ENCODE data around the gene STOM. TPM values are rescaled to one million over a fixed set of nuclear protein-coding genes. Genes with fewer than 3 reads are reported as not detected.

The STOM gene
- total RNA-seq, 1 experiment from 2014 or later: 22.4 TPM

DNA sequence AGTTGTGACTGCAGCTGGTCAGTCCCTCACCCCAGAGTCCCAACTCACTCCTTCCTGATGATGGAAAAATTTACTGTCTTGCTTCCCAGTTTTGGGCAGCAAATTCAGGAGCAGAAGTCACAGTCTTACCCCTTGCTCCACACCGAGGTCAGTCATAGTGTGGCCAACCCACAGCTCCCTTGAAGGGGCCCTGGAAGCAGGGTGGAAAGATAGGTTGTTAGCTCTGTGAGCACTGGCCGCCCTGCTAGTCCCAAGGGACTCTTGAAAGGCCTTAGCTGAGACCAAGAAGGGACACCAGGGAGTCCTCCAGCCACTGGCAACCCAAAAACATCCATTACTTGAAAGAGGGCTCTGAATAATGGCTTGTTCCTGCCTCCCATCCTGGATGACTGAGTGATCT is 62.1 kb downstream of the STOM start:
- no TSS peak for BruUV-seq (replicated peaks)
- ChIA-PET RAD21 (ENCODE audit: low non-redundant PET in 1 of 2, low total read pairs in 2 of 2, uncharacterized antibody in 2 of 2, unreplicated experiment in 2 of 2) (no interaction called here), CTCF (no interaction called here), POLR2A (no interaction called here)
- no peak for TF ChIP-seq EGR1 (IDR thresholded peaks at IDR 0.05; ENCODE audit: low read depth)
- TF ChIP-seq, protein P1, sequence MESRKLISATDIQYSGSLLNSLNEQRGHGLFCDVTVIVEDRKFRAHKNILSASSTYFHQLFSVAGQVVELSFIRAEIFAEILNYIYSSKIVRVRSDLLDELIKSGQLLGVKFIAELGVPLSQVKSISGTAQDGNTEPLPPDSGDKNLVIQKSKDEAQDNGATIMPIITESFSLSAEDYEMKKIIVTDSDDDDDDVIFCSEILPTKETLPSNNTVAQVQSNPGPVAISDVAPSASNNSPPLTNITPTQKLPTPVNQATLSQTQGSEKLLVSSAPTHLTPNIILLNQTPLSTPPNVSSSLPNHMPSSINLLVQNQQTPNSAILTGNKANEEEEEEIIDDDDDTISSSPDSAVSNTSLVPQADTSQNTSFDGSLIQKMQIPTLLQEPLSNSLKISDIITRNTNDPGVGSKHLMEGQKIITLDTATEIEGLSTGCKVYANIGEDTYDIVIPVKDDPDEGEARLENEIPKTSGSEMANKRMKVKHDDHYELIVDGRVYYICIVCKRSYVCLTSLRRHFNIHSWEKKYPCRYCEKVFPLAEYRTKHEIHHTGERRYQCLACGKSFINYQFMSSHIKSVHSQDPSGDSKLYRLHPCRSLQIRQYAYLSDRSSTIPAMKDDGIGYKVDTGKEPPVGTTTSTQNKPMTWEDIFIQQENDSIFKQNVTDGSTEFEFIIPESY (IDR thresholded peaks at IDR 0.05; ENCODE audit: extremely low read depth, insufficient replicate concordance, low read length): no peak
- Histone ChIP-seq H3K9me3 (ENCODE audit: control insufficient read depth in 1 of 2, insufficient read depth in 1 of 2, low read depth in 1 of 2, low read length in 2 of 2) (no peaks in the 10 kb centered on the region), H2AFZ (ENCODE audit: low read depth, low read length, poor library complexity, severe bottlenecking) (no peak overlapping the region), H3K4me1 (ENCODE audit: control insufficient read depth in 1 of 2, insufficient read depth in 2 of 2, low read length in 2 of 2) (peaks cover 0 to 10% of the 10 kb centered on the region in 2 experiments; a peak in 2 of 4 replicates), H3K36me3 (ENCODE audit: control insufficient read depth in 1 of 2, insufficient read depth in 2 of 2, low read length in 2 of 2) (peaks cover 0 to 10% of the 10 kb centered on the region in 2 experiments; a peak in 2 of 4 replicates), H3K9ac (ENCODE audit: low read length) (no peak overlapping the region), H4K20me1 (ENCODE audit: insufficient read depth) (no peaks in the 10 kb centered on the region), H3K27me3 (ENCODE audit: insufficient read depth, low read length) (no peaks in the 10 kb centered on the region), H3K79me2 (ENCODE audit: insufficient read depth, low read length) (no peaks in the 10 kb centered on the region), H3K27ac (ENCODE audit: low read depth, low read length) (no peak overlapping the region), H3K4me3 (replicated peaks in 1 of 2; ENCODE audit: low read depth in 1 of 2, low read length in 2 of 2) (no peak overlapping the region), H3K4me2 (ENCODE audit: low read length) (no peak overlapping the region), H3K9me2 (ENCODE audit: insufficient read depth) (no peaks in the 10 kb centered on the region)
- ATAC-seq: no peak
- intact Hi-C loops (cut with micrococcal nuclease): no loop called here
- DNase-seq (ENCODE audit: low read depth, low spot score): no peak

DNA sequence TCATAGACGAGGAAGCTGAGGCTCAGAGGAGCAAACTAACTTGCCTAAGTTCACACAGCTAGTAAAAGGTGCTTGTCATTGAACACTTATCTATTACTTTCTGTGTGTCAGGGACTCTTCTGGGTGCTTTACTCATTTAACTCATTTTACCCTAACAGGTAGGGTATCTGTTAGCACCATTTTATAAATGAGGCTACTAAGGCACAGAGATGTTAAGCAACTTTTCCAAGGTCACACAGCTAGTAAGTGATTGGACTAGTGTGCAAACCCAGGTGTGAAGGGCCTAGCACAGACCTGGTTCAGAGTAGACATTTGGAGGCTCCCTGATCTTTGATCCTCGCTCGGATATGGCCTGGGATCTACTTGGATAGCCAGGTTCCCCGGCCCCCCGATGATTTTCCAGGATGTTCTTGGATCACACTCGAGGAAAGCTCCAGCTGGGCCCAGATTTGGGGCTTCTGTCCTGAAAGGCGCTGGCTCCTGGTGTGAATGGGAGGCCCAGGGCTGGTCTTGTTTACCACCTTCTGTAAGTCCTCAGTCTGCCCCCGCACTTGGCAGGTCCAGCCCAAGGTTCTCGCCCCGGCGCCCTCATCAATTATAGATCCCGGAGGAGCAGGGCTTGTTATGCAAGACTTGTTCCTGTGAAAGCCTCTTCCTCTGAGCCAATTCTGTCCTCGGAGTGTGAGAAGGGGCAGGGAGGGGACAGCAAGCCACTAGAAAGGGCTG is 64.6 kb downstream of the STOM start:
- intact Hi-C loops (cut with micrococcal nuclease): no loop called here
- DNase-seq (ENCODE audit: low read depth, low spot score) (no peak), ATAC-seq (no peak)
- ChIA-PET POLR2A (no interaction called here), CTCF (interaction anchor here (1.5 kb wide), 1 partner anchor 14 kb away, joined by 4 read pairs; no protein-coding TSS in a partner anchor), RAD21 (ENCODE audit: low non-redundant PET in 1 of 2, low total read pairs in 2 of 2, uncharacterized antibody in 2 of 2, unreplicated experiment in 2 of 2) (no interaction called here)
- Histone ChIP-seq H3K36me3 (ENCODE audit: control insufficient read depth in 1 of 2, insufficient read depth in 2 of 2, low read length in 2 of 2) (no peaks in the 10 kb centered on the region), H3K9me2 (ENCODE audit: insufficient read depth) (no peaks in the 10 kb centered on the region), H3K27me3 (ENCODE audit: insufficient read depth, low read length) (no peaks in the 10 kb centered on the region), H3K4me3 (replicated peaks in 1 of 2; ENCODE audit: low read depth in 1 of 2, low read length in 2 of 2) (no peak overlapping the region), H4K20me1 (ENCODE audit: insufficient read depth) (no peaks in the 10 kb centered on the region), H3K79me2 (ENCODE audit: insufficient read depth, low read length) (no peaks in the 10 kb centered on the region), H3K4me1 (ENCODE audit: control insufficient read depth in 1 of 2, insufficient read depth in 2 of 2, low read length in 2 of 2) (peaks cover 0 to 14% of the 10 kb centered on the region in 2 experiments; a peak in 2 of 4 replicates), H2AFZ (ENCODE audit: low read depth, low read length, poor library complexity, severe bottlenecking) (no peak overlapping the region), H3K27ac (ENCODE audit: low read depth, low read length) (no peak overlapping the region), H3K9ac (ENCODE audit: low read length) (no peak overlapping the region), H3K4me2 (ENCODE audit: low read length) (no peak overlapping the region), H3K9me3 (ENCODE audit: control insufficient read depth in 1 of 2, insufficient read depth in 1 of 2, low read depth in 1 of 2, low read length in 2 of 2) (no peaks in the 10 kb centered on the region)
- TF ChIP-seq POLR2A (IDR thresholded peaks at IDR 0.05; ENCODE audit: borderline replicate concordance, extremely low read depth, insufficient read depth, insufficient read length) (no peak), SRF (IDR thresholded peaks at IDR 0.05; ENCODE audit: low read depth) (no peak), RAD21 (IDR thresholded peaks at IDR 0.05; ENCODE audit: low read depth) (no peak), EZH2 (IDR thresholded peaks at IDR 0.05) (no peak), FOSL1 (IDR thresholded peaks at IDR 0.05; ENCODE audit: low read depth) (no peak), YY1 (IDR thresholded peaks at IDR 0.05; ENCODE audit: extremely low read depth, insufficient replicate concordance, low read depth, low read length) (no peak)
- TF ChIP-seq, protein P1 (IDR thresholded peaks at IDR 0.05; ENCODE audit: extremely low read depth, insufficient replicate concordance, low read length): no peak
- no TSS peak for BruUV-seq (replicated peaks)

Data from HCT116 (cell line).